ENCODE results near the gene ZC3H14.

DNA sequence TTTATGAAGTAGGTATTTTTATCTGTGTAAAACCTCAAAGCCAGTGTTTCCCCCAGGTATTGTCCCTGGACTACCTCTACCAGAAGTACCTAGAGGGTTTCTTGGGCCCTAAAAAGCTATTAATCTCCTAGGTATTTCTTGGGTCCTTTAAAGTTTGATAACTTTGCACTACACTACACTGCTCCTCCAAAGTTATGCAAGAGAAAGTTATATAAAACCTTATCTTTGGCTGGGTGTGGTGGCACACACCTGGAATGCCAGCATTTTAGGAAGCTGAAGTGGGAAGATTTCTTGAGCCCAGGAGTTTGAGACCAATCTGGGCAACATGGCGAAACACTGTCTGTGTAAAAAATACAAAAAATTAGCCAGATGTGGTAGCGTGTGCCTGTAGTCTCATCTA is 42.9 kb upstream of the ZC3H14 start:
- TF ChIP-seq ETV6 (IDR thresholded peaks at IDR 0.05; ENCODE audit: borderline replicate concordance in 1 of 2, low read depth in 2 of 2, low read length in 1 of 2) (no peak), ETV6 (CRISPR knock-in tag; IDR thresholded peaks at IDR 0.05; ENCODE audit: borderline replicate concordance) (no peak), TRIM24 (IDR thresholded peaks at IDR 0.05) (no peak), YY1 (IDR thresholded peaks at IDR 0.05; ENCODE audit: borderline replicate concordance in 1 of 3, control insufficient read depth in 1 of 3, extremely low read depth in 1 of 3, insufficient read depth in 3 of 3, insufficient read length in 1 of 3, insufficient replicate concordance in 2 of 3, low read depth in 1 of 3, low read length in 2 of 3) (no peak), EZH2 (IDR thresholded peaks at IDR 0.05; ENCODE audit: borderline replicate concordance, low read depth, low read length) (no peak), SAP30 (IDR thresholded peaks at IDR 0.05; ENCODE audit: borderline replicate concordance, insufficient read depth, low read depth, low read length, poor library complexity, severe bottlenecking) (no peak), MECOM (CRISPR knock-in tag; IDR thresholded peaks at IDR 0.05) (no peak), RFX5 (IDR thresholded peaks at IDR 0.05; ENCODE audit: low read depth, low read length) (no peak)
- TF ChIP-seq, protein P1, sequence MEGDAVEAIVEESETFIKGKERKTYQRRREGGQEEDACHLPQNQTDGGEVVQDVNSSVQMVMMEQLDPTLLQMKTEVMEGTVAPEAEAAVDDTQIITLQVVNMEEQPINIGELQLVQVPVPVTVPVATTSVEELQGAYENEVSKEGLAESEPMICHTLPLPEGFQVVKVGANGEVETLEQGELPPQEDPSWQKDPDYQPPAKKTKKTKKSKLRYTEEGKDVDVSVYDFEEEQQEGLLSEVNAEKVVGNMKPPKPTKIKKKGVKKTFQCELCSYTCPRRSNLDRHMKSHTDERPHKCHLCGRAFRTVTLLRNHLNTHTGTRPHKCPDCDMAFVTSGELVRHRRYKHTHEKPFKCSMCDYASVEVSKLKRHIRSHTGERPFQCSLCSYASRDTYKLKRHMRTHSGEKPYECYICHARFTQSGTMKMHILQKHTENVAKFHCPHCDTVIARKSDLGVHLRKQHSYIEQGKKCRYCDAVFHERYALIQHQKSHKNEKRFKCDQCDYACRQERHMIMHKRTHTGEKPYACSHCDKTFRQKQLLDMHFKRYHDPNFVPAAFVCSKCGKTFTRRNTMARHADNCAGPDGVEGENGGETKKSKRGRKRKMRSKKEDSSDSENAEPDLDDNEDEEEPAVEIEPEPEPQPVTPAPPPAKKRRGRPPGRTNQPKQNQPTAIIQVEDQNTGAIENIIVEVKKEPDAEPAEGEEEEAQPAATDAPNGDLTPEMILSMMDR (IDR thresholded peaks at IDR 0.05 in 2 of 3, conservative IDR thresholded peaks at IDR 0.05 in 1 of 3; ENCODE audit: insufficient read depth in 2 of 3, low read depth in 1 of 3, low read length in 3 of 3) = no peak

All from K562 (cell line).